ENCODE measurements around the gene NELFB.
A peak's percentile ranks its signal among the peaks of the same experiment; 100 is the strongest.

NELFB gene

GRCh38 chr9:137294091-137294680 lies 39.1 kb downstream of the NELFB start:
- Histone ChIP-seq H3K4me3 (ENCODE audit: low read depth, low read length, poor library complexity, severe bottlenecking) (no peak overlapping the region), H2AFZ (ENCODE audit: low read length) (no peak overlapping the region), H3K79me2 (ENCODE audit: insufficient read depth, low read length) (no peaks in the 10 kb centered on the region), H3F3A (ENCODE audit: insufficient read depth, low read length) (no peaks in the 10 kb centered on the region), H3K4me1 (ENCODE audit: insufficient read depth, low read length, severe bottlenecking) (no peaks in the 10 kb centered on the region), H3K4me2 (ENCODE audit: low read length) (no peak overlapping the region), H4K20me1 (ENCODE audit: insufficient read depth, low read length) (no peaks in the 10 kb centered on the region), H3K9me3 (ENCODE audit: low read length) (no peaks in the 10 kb centered on the region), H3K9ac (ENCODE audit: low read length) (no peak overlapping the region), H3K36me3 (ENCODE audit: insufficient read depth, low read length) (no peaks in the 10 kb centered on the region), H3K27ac (ENCODE audit: low read depth, low read length, poor library complexity, severe bottlenecking) (no peak overlapping the region), H3K9me2 (ENCODE audit: low read depth, low read length) (no peaks in the 10 kb centered on the region), H3K27me3 (ENCODE audit: insufficient read depth, low read length) (peaks cover 12% of the 10 kb centered on the region; the same call in 1 of the 2 replicates)
- TF ChIP-seq EZH2 (IDR thresholded peaks at IDR 0.05; ENCODE audit: borderline replicate concordance, low read length) (no peak), CTCF (IDR thresholded peaks at IDR 0.05; ENCODE audit: low read length) (no peak)

- TF ChIP-seq CTCF (IDR thresholded peaks at IDR 0.05; ENCODE audit: low read length), result no peak
- TF ChIP-seq EZH2 (IDR thresholded peaks at IDR 0.05; ENCODE audit: borderline replicate concordance, low read length), result no peak
- Histone ChIP-seq H3K9me3 (ENCODE audit: low read length) (no peaks in the 10 kb centered on the region), H2AFZ (ENCODE audit: low read length) (no peak overlapping the region), H3F3A (ENCODE audit: insufficient read depth, low read length) (no peaks in the 10 kb centered on the region), H3K4me3 (ENCODE audit: low read depth, low read length, poor library complexity, severe bottlenecking) (no peak overlapping the region), H3K27ac (ENCODE audit: low read depth, low read length, poor library complexity, severe bottlenecking) (no peak overlapping the region), H3K4me2 (ENCODE audit: low read length) (peak overlapping the region; percentile 40; the same call in 1 of the 2 replicates), H3K9me2 (ENCODE audit: low read depth, low read length) (no peaks in the 10 kb centered on the region), H3K9ac (ENCODE audit: low read length) (no peak overlapping the region), H3K36me3 (ENCODE audit: insufficient read depth, low read length) (no peaks in the 10 kb centered on the region), H4K20me1 (ENCODE audit: insufficient read depth, low read length) (no peaks in the 10 kb centered on the region), H3K4me1 (ENCODE audit: insufficient read depth, low read length, severe bottlenecking) (no peaks in the 10 kb centered on the region), H3K27me3 (ENCODE audit: insufficient read depth, low read length) (peaks cover 12% of the 10 kb centered on the region; the same call in 1 of the 2 replicates), H3K79me2 (ENCODE audit: insufficient read depth, low read length) (no peaks in the 10 kb centered on the region)
These were observed 39.6 kb downstream of the NELFB start for GRCh38 chr9:137294681-137295237.

- H4K20me1 ChIP-seq (ENCODE audit: insufficient read depth, low read length), result no peaks in the 10 kb centered on the region
- no peaks in the 10 kb centered on the region for H3F3A ChIP-seq (ENCODE audit: insufficient read depth, low read length)
- H3K9ac ChIP-seq (ENCODE audit: low read length), result no peak overlapping the region
- peak overlapping the region; percentile 40; the same call in 1 of the 2 replicates for H3K4me2 ChIP-seq (ENCODE audit: low read length)
- H2AFZ ChIP-seq (ENCODE audit: low read length), result no peak overlapping the region
- H3K9me3 ChIP-seq (ENCODE audit: low read length), result no peaks in the 10 kb centered on the region
- TF ChIP-seq EZH2 (IDR thresholded peaks at IDR 0.05; ENCODE audit: borderline replicate concordance, low read length), result no peak
- no peaks in the 10 kb centered on the region for H3K9me2 ChIP-seq (ENCODE audit: low read depth, low read length)
- no peaks in the 10 kb centered on the region for H3K36me3 ChIP-seq (ENCODE audit: insufficient read depth, low read length)
- peaks cover 12% of the 10 kb centered on the region; the same call in 1 of the 2 replicates for H3K27me3 ChIP-seq (ENCODE audit: insufficient read depth, low read length)
- H3K79me2 ChIP-seq (ENCODE audit: insufficient read depth, low read length), result no peaks in the 10 kb centered on the region
- H3K27ac ChIP-seq (ENCODE audit: low read depth, low read length, poor library complexity, severe bottlenecking), result no peak overlapping the region
- H3K4me3 ChIP-seq (ENCODE audit: low read depth, low read length, poor library complexity, severe bottlenecking), result no peak overlapping the region
- no peaks in the 10 kb centered on the region for H3K4me1 ChIP-seq (ENCODE audit: insufficient read depth, low read length, severe bottlenecking)
These were observed 40.2 kb downstream of the NELFB start for GRCh38 chr9:137295238-137295811.

Data from OCI-LY1 (cell line).